Panc1 (cell line): ENCODE measurements around the gene TMEM131L. TPM values are rescaled to one million over a fixed set of nuclear protein-coding genes. Genes with fewer than 3 reads are reported as not detected.

Source experiments
- ATAC-seq: fragments of 200-7000 bp; cut with Tn5 transposase; 2 replicates; pipeline ENCODE4 v1.9.1; 2020; ENCODE audit warnings: mild to moderate bottlenecking, moderate library complexity
- BruUV-seq: library from RNA; stranded (reverse); fragments of 400-500 nt; replicated peaks from 2 replicates; lab custom pipeline; 2021; lab: Mats Ljungman, UMichigan
- CTCF ChIA-PET: fragments of 300-600 bp; sonication (Branson Sonifier 250); formaldehyde crosslinking; loops from one replicate; lab custom pipeline; 2022; ENCODE audit warnings: antibody characterized with exemption; lab: Charles Lee
- POLR2A ChIA-PET: fragments of 300-600 bp; sonication (Branson Sonifier 250); formaldehyde crosslinking; loops from one replicate; lab custom pipeline; 2022; ENCODE audit warnings: antibody characterized with exemption; lab: Charles Lee
- DNase-seq: peaks from one replicate; pipeline ENCODE4 v3.0.0-alpha.2; 2010; ENCODE audit warnings: low read depth, low spot score
- H3K27ac ChIP-seq: 2 replicates; pipeline ENCODE4 v1.5.1; 2011; ENCODE audit warnings: mild to moderate bottlenecking, low read length, inconsistent platforms
- H3K27me3 ChIP-seq: fragments of 200-500 bp; sonication (Bioruptor generic); 2 replicates; pipeline ENCODE4 v1.6.0; 2014; ENCODE audit warnings: low read length, inconsistent platforms; ENCODE audit not compliant: control insufficient read depth, insufficient read depth
- H3K36me3 ChIP-seq: fragments of 200-500 bp; sonication (Bioruptor generic); 2 replicates; pipeline ENCODE4 v1.5.1; 2014; ENCODE audit warnings: inconsistent platforms, mild to moderate bottlenecking, low read length, moderate library complexity; ENCODE audit not compliant: control insufficient read depth, insufficient read depth
- H3K4me1 ChIP-seq: 2 replicates; pipeline ENCODE4 v1.5.1; 2011; ENCODE audit warnings: inconsistent platforms, mild to moderate bottlenecking, low read length, moderate library complexity; ENCODE audit not compliant: control insufficient read depth, insufficient read depth
- H3K4me3 ChIP-seq, 2 experiments: 2 replicates each; pipeline ENCODE4 v1.5.1; 2011 to 2012; ENCODE audit warnings: low read depth in 2 of 2, low read length in 2 of 2, mild to moderate bottlenecking in 2 of 2, inconsistent platforms in 1 of 2, moderate library complexity in 1 of 2
- H3K9me3 ChIP-seq: fragments of 200-500 bp; sonication (Bioruptor generic); 2 replicates; pipeline ENCODE4 v1.5.1; 2014; ENCODE audit warnings: low read depth, mild to moderate bottlenecking, inconsistent platforms, low read length, moderate library complexity; ENCODE audit not compliant: control insufficient read depth, insufficient read depth
- CTCF ChIP-seq: fragments of 450-650 bp; IDR thresholded peaks from 2 replicates; pipeline ENCODE4 v1.5.1; 2017; ENCODE audit warnings: mild to moderate bottlenecking
- POLR2AphosphoS5 ChIP-seq: IDR thresholded peaks from 2 replicates; pipeline ENCODE4 v1.6.1; 2012; ENCODE audit warnings: mild to moderate bottlenecking, low read depth, low read length, moderate library complexity
- REST ChIP-seq, 2 experiments: IDR thresholded peaks; 2 replicates each; pipeline ENCODE4 v1.6.1; 2011 to 2012; ENCODE audit warnings: low read depth in 2 of 2, control low read depth in 1 of 2, low read length in 1 of 2, mild to moderate bottlenecking in 1 of 2, moderate library complexity in 1 of 2; ENCODE audit not compliant: insufficient read depth in 1 of 2
- SIN3A ChIP-seq: IDR thresholded peaks from 2 replicates; pipeline ENCODE4 v1.6.1; 2012; ENCODE audit warnings: low read depth, mild to moderate bottlenecking, low read length, moderate library complexity, borderline replicate concordance; ENCODE audit not compliant: insufficient read depth
- TCF7L2 ChIP-seq: IDR thresholded peaks from 2 replicates; pipeline ENCODE4 v1.6.1; 2011; ENCODE audit warnings: mild to moderate bottlenecking, low read depth, low read length, inconsistent platforms
- in situ Hi-C: cut with HindIII; loops from 2 replicates; pipeline ENCODE4 v1.10.0; 2016; ENCODE audit warnings: low sequenced_read_pairs, low pct_unique_long_range_greater_than_20kb
- intact Hi-C: fragments of 100-400 bp; cut with micrococcal nuclease; formaldehyde crosslinking; loops from one replicate; pipeline ENCODE4 v1.10.0; 2022; ENCODE audit not compliant: unreplicated experiment
- total RNA-seq: library from RNA; stranded (reverse); gene quantifications from one replicate; pipeline ENCODE4 v1.2.1, GENCODE V29; 2021; ENCODE audit not compliant: unreplicated experiment

Gene TMEM131L
- total RNA-seq, 1 experiment from 2014 or later = 13.5 TPM

GRCh38 chr4:153611679-153612078 is 145.5 kb downstream of the TMEM131L start:
- no peaks in the 10 kb centered on the region; the same call in 1 of the 2 replicates for H3K36me3 ChIP-seq
- no peak for ATAC-seq
- H3K9me3 ChIP-seq = no peaks in the 10 kb centered on the region
- H3K4me3 ChIP-seq = no peak overlapping the region
- no TSS peak for BruUV-seq
- H3K4me1 ChIP-seq = no peaks in the 10 kb centered on the region
- ChIA-PET POLR2A (interaction anchor here (0.7 kb wide), 1 partner anchor 415 kb away, joined by 3 read pairs; no protein-coding TSS in a partner anchor), CTCF (interaction anchor here (0.6 kb wide), 1 partner anchor 32 kb away, joined by 4 read pairs; no protein-coding TSS in a partner anchor)
- no peak overlapping the region for H3K27ac ChIP-seq
- TF ChIP-seq TCF7L2 = no peak
- TF ChIP-seq POLR2AphosphoS5 = no peak
- H3K27me3 ChIP-seq = no peaks in the 10 kb centered on the region
- intact Hi-C loops (no loop called here), in situ Hi-C loops (no loop called here)
- DNase-seq = no peak

- CTCF ChIA-PET = no interaction called here
- no peak for ATAC-seq
- intact Hi-C loops = no loop called here
- Histone ChIP-seq H3K9me3 (no peaks in the 10 kb centered on the region), H3K4me1 (no peaks in the 10 kb centered on the region), H3K36me3 (no peaks in the 10 kb centered on the region; the same call in 1 of the 2 replicates), H3K27ac (no peak overlapping the region), H3K4me3 (no peak overlapping the region), H3K27me3 (no peaks in the 10 kb centered on the region)
- no peak for DNase-seq
- POLR2A ChIA-PET = no interaction called here
- TF ChIP-seq REST (IDR thresholded peaks at IDR 0.05; ENCODE audit: insufficient read depth in 1 of 2, low read depth in 2 of 2, low read length in 1 of 2) (no peak), CTCF (no peak), TCF7L2 (no peak), POLR2AphosphoS5 (no peak)
- in situ Hi-C loops = no loop called here
- BruUV-seq = no TSS peak
Observed at GRCh38 chr4:153612878-153613277, 146.7 kb downstream of the TMEM131L start.

GRCh38 chr4:153616006-153616555 is 149.9 kb downstream of the TMEM131L start:
- TF ChIP-seq CTCF = no peak
- TF ChIP-seq REST (IDR thresholded peaks at IDR 0.05; ENCODE audit: insufficient read depth in 1 of 2, low read depth in 2 of 2, low read length in 1 of 2) = no peak
- no peak for TF ChIP-seq TCF7L2
- TF ChIP-seq POLR2AphosphoS5 = no peak
- no peak for TF ChIP-seq SIN3A
- intact Hi-C loops (no loop called here), in situ Hi-C loops (no loop called here)
- POLR2A ChIA-PET = no interaction called here
- H3K36me3 ChIP-seq = no peaks in the 10 kb centered on the region; the same call in 1 of the 2 replicates
- CTCF ChIA-PET = no interaction called here
- no TSS peak for BruUV-seq
- no peaks in the 10 kb centered on the region for H3K27me3 ChIP-seq
- H3K9me3 ChIP-seq = no peaks in the 10 kb centered on the region
- H3K27ac ChIP-seq = no peak overlapping the region
- DNase-seq (no peak), ATAC-seq (no peak)
- H3K4me3 ChIP-seq = no peak overlapping the region
- no peaks in the 10 kb centered on the region for H3K4me1 ChIP-seq
